MM.1S (cell line): Measurements from ENCODE around the gene ZNF860.

Experiments
- DNase-seq: peaks from one replicate; pipeline ENCODE4 v3.0.0-alpha.2; 2015
- H2AFZ ChIP-seq: fragments of 300-600 bp; sonication (generic); 2 replicates; pipeline ENCODE4 v1.6.0; 2016; ENCODE audit warnings: antibody characterized with exemption, low read length
- H3F3A ChIP-seq: fragments of 300-600 bp; sonication (generic); 2 replicates; pipeline ENCODE4 v1.6.1; 2016; ENCODE audit warnings: mild to moderate bottlenecking, antibody characterized with exemption, low read length, moderate library complexity, mixed read lengths; ENCODE audit not compliant: insufficient read depth
- H3K27ac ChIP-seq: fragments of 300-600 bp; sonication (generic); 2 replicates; pipeline ENCODE4 v1.5.1; 2016; ENCODE audit warnings: mild to moderate bottlenecking, low read length
- H3K27me3 ChIP-seq: fragments of 300-600 bp; sonication (generic); replicated peaks from 2 replicates; pipeline ENCODE4 v1.6.0; 2016; ENCODE audit warnings: low read length; ENCODE audit not compliant: insufficient read depth
- H3K36me3 ChIP-seq: fragments of 300-600 bp; sonication (generic); replicated peaks from 2 replicates; pipeline ENCODE4 v1.6.1; 2016; ENCODE audit warnings: mild to moderate bottlenecking, low read length, mixed read lengths; ENCODE audit not compliant: insufficient read depth
- H3K4me1 ChIP-seq: fragments of 300-600 bp; sonication (generic); 2 replicates; pipeline ENCODE4 v1.6.1; 2016; ENCODE audit warnings: low read length, mixed read lengths
- H3K4me2 ChIP-seq: fragments of 300-600 bp; sonication (generic); 2 replicates; pipeline ENCODE4 v1.6.0; 2016; ENCODE audit warnings: low read depth, low read length
- H3K4me3 ChIP-seq: fragments of 300-600 bp; sonication (generic); 2 replicates; pipeline ENCODE4 v1.5.1; 2016; ENCODE audit warnings: low read length, mixed read lengths
- H3K79me2 ChIP-seq: fragments of 300-600 bp; sonication (generic); 2 replicates; pipeline ENCODE4 v1.6.1; 2016; ENCODE audit warnings: mixed run types, low read length, mixed read lengths
- H3K9ac ChIP-seq: fragments of 300-600 bp; sonication (generic); 2 replicates; pipeline ENCODE4 v1.6.1; 2016; ENCODE audit warnings: low read length, mixed read lengths
- H3K9me2 ChIP-seq: fragments of 300-600 bp; sonication (generic); replicated peaks from 2 replicates; pipeline ENCODE4 v1.6.1; 2016; ENCODE audit warnings: mild to moderate bottlenecking, low read length, mixed read lengths; ENCODE audit not compliant: insufficient read depth
- H3K9me3 ChIP-seq: fragments of 300-600 bp; sonication (generic); replicated peaks from 2 replicates; pipeline ENCODE4 v1.6.1; 2016; ENCODE audit warnings: mild to moderate bottlenecking, low read length, mixed read lengths; ENCODE audit not compliant: insufficient read depth
- H4K20me1 ChIP-seq: fragments of 300-600 bp; sonication (generic); 2 replicates; pipeline ENCODE4 v1.6.1; 2016; ENCODE audit warnings: mild to moderate bottlenecking, low read length, moderate library complexity, mixed read lengths; ENCODE audit not compliant: insufficient read depth
- CTCF ChIP-seq: fragments of 300-600 bp; sonication (generic); IDR thresholded peaks from 2 replicates; pipeline ENCODE4 v1.5.1; 2016; ENCODE audit warnings: antibody characterized with exemption, low read length, mixed read lengths
- EZH2 ChIP-seq: fragments of 300-600 bp; sonication (generic); optimal IDR thresholded peaks from 2 replicates; pipeline ENCODE3; 2017; ENCODE audit warnings: low read depth, mild to moderate bottlenecking, antibody characterized with exemption, low read length, mixed read lengths
- EZH2phosphoT487 ChIP-seq: fragments of 300-600 bp; sonication (generic); IDR thresholded peaks from 2 replicates; pipeline ENCODE4 v1.6.1; 2018; ENCODE audit warnings: antibody characterized with exemption, low read length

The ZNF860 gene

GRCh38 chr3:31953636-31954035, 27.9 kb upstream of the ZNF860 start:
- peaks cover 44% of the 10 kb centered on the region for H3K4me1 ChIP-seq
- H3F3A ChIP-seq = peaks cover 34% of the 10 kb centered on the region

DNA sequence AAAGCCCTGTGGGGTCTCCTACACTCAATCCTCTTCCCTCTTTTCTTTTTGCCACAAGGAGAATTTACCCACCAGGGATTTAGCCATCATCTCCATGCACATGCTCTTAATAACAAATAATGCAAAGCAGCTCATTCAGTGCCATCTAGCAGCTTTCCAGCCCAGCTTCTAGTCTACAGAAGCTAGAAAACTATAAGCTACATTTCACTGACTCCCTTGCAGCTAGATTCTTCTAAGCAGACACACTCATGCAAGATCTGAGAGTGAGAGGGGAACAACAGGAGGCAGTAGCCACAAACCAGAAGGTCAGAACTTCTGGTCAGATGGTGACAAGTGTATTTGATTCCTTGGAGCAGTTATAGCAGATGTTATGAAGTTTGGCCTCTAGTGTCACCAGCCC, 26.0 kb upstream of the ZNF860 start:
- Histone ChIP-seq H3K27ac (peak overlapping the region; percentile 56; the same call in 1 of the 2 replicates), H3K9ac (no peak overlapping the region), H3K4me2 (peak overlapping the region; percentile 45), H3K79me2 (no peaks in the 10 kb centered on the region), H4K20me1 (no peaks in the 10 kb centered on the region), H3K4me1 (peaks cover 44% of the 10 kb centered on the region), H2AFZ (no peak overlapping the region), H3K27me3 (no peaks in the 10 kb centered on the region), H3K9me2 (no peaks in the 10 kb centered on the region), H3K36me3 (no peaks in the 10 kb centered on the region), H3F3A (peaks cover 34% of the 10 kb centered on the region), H3K4me3 (no peak overlapping the region), H3K9me3 (no peaks in the 10 kb centered on the region)
- peak; percentile 34 for DNase-seq
- TF ChIP-seq EZH2phosphoT487 (no peak), EZH2 (no peak), CTCF (no peak)

More at GRCh38 chr3:31953636-31954035, 27.9 kb upstream of the ZNF860 start:
- Histone ChIP-seq H3K36me3 (no peaks in the 10 kb centered on the region), H3K27ac (peak overlapping the region; percentile 48; the same call in 1 of the 2 replicates), H4K20me1 (no peaks in the 10 kb centered on the region), H2AFZ (no peak overlapping the region), H3K9me3 (no peaks in the 10 kb centered on the region), H3K27me3 (no peaks in the 10 kb centered on the region), H3K9me2 (no peaks in the 10 kb centered on the region), H3K4me2 (no peak overlapping the region), H3K4me3 (no peak overlapping the region), H3K9ac (no peak overlapping the region), H3K79me2 (no peaks in the 10 kb centered on the region)
- TF ChIP-seq EZH2phosphoT487 (no peak), CTCF (no peak), EZH2 (no peak)
- no peak for DNase-seq

- peaks cover 39% of the 10 kb centered on the region for H3K4me1 ChIP-seq
- DNase-seq = no peak
- no peaks in the 10 kb centered on the region for H3K36me3 ChIP-seq
- H3K79me2 ChIP-seq = no peaks in the 10 kb centered on the region
- H3K4me3 ChIP-seq = no peak overlapping the region
- H3K27ac ChIP-seq = no peak overlapping the region
- no peaks in the 10 kb centered on the region for H3K9me3 ChIP-seq
- no peaks in the 10 kb centered on the region for H3K9me2 ChIP-seq
- no peak overlapping the region for H3K4me2 ChIP-seq
- peaks cover 30% of the 10 kb centered on the region for H3F3A ChIP-seq
- no peak overlapping the region for H3K9ac ChIP-seq
- H2AFZ ChIP-seq = no peak overlapping the region
- H4K20me1 ChIP-seq = no peaks in the 10 kb centered on the region
- TF ChIP-seq EZH2 = no peak
- no peak for TF ChIP-seq EZH2phosphoT487
- no peaks in the 10 kb centered on the region for H3K27me3 ChIP-seq
These were observed 24.4 kb upstream of the ZNF860 start for GRCh38 chr3:31957106-31957505.

DNA sequence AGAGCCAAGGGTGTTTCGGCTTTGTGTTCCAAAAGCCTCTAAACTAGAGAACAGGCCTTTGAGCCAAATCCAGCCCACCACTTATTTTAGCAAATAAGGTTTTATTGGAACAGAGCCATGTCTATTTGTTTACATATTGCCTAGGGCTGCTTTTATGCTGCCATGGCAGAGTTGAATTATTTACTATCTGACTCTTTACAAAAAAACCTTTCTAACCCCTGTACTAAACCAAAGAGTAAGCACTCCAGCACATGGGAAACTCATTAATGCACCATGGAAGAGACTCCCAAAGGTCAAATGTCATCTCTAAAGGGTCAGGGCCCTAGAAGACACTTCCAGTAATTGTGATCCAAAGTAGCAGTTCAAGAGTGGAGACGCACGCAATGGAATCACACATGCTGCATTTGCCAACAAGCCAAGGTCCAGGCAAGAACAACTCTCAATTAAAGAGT, 22.8 kb upstream of the ZNF860 start:
- TF ChIP-seq EZH2phosphoT487 (no peak), CTCF (no peak), EZH2 (no peak)
- Histone ChIP-seq H3F3A (peaks cover 20% of the 10 kb centered on the region), H3K4me1 (peaks cover 25% of the 10 kb centered on the region), H3K4me3 (no peak overlapping the region), H3K36me3 (no peaks in the 10 kb centered on the region), H4K20me1 (no peaks in the 10 kb centered on the region), H3K9ac (no peak overlapping the region), H3K9me2 (no peaks in the 10 kb centered on the region), H3K9me3 (no peaks in the 10 kb centered on the region), H3K27me3 (no peaks in the 10 kb centered on the region), H3K79me2 (no peaks in the 10 kb centered on the region), H2AFZ (no peak overlapping the region), H3K27ac (no peak overlapping the region), H3K4me2 (no peak overlapping the region)
- no peak for DNase-seq
